H1 (cell line): ENCODE data around the gene GATAD2B.

Source experiments
- BRCA1 ChIP-seq: IDR thresholded peaks from 2 replicates; pipeline ENCODE4 v1.6.1; 2012; ENCODE audit warnings: low read depth, low read length, improper control_type of control experiment
- CHD1 ChIP-seq: IDR thresholded peaks from 2 replicates; pipeline ENCODE4 v1.6.1; 2012; ENCODE audit warnings: low read depth, low read length, improper control_type of control experiment
- EP300 ChIP-seq, 2 experiments: IDR thresholded peaks; 1 replicate in 1 of 2; 2 replicates in 1 of 2; pipeline ENCODE4 v1.6.1; 2011 to 2012; ENCODE audit warnings: low read depth in 2 of 2, low read length in 2 of 2, mild to moderate bottlenecking in 2 of 2, borderline replicate concordance in 1 of 2, inconsistent platforms in 1 of 2, moderate library complexity in 1 of 2
- KDM1A ChIP-seq: fragments of 200-600, 300-600 bp; sonication (generic); IDR thresholded peaks from 2 replicates; pipeline ENCODE4 v1.7.1; 2016; ENCODE audit warnings: mild to moderate bottlenecking, low read length, borderline replicate concordance
- KDM5A ChIP-seq: fragments of 200-600 bp; IDR thresholded peaks from 2 replicates; pipeline ENCODE4 v1.7.1; 2012; ENCODE audit warnings: mild to moderate bottlenecking, low read length, inconsistent platforms, mixed read lengths
- POLR2A ChIP-seq, 2 experiments: IDR thresholded peaks; 1 replicate in 1 of 2; 2 replicates in 1 of 2; pipeline ENCODE4 v1.6.1; 2011; ENCODE audit warnings: low read depth in 2 of 2, low read length in 2 of 2, mild to moderate bottlenecking in 2 of 2; ENCODE audit errors: control extremely low read depth in 1 of 2
- TEAD4 ChIP-seq: IDR thresholded peaks from 2 replicates; pipeline ENCODE4 v1.6.1; 2012; ENCODE audit warnings: low read depth, low read length, inconsistent platforms, mixed read lengths
- TF ChIP-seq, protein P1 (sequence below), 3 experiments: IDR thresholded peaks; 1 replicate in 2 of 3; 2 replicates in 1 of 3; pipeline versions ENCODE4 v1.5.1 to v1.6.1; 2011; ENCODE audit warnings: low read length in 3 of 3, mild to moderate bottlenecking in 3 of 3, inconsistent platforms in 2 of 3, low read depth in 1 of 3, moderate library complexity in 1 of 3; ENCODE audit not compliant: insufficient read depth in 1 of 3; ENCODE audit errors: control extremely low read depth in 1 of 3
- TF ChIP-seq, protein P2 (sequence below): IDR thresholded peaks from 2 replicates; pipeline ENCODE4 v1.6.1; 2011; ENCODE audit warnings: low read length, improper control_type of control experiment

DNA sequence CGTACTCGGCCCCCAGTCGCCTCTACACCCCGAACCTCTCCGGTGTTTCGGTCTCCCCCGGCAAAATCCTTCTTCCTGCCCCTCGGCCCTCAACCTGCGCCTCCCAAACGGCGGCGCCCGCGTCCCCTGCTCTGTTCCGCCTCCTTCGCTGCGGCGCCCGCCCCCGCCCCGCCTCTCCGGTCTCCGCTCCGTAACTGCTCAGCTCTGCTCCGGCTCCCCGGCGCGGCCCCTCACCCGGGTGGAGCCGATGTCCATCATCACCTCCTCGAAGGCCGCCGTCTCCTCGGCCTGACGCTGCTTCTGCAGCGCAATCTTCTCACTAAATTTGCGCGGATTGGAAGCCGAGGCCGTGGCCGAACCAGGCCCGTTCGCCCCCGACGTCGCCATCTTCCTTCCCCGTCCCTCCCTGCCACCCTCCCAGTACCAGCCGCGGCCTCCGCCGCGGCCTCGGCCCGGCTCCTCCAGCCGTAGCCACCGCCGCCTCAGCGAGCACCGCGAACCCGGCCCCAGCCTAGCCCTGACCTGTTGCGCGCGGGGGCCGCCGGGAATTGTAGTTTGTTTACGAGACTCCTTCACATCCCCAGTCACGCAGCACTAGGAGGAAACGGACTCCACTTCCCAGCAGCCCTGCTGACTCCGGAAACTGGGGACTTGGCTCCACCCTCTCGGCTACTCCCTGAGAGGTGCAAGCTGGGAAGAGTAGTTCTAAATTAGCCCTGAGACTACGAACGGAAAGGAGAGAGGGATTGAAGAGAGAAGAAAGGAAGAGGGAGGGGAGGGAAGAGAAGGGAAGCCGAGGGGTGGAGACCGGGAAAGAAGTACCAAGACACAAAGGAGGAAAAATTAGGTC is 35.6 kb upstream of the GATAD2B start, which contains the start of gene CRTC2:
- TF ChIP-seq BRCA1 (no peak), EP300 (IDR thresholded peaks at IDR 0.05; ENCODE audit: borderline replicate concordance in 1 of 2, low read depth in 2 of 2, low read length in 2 of 2) (0 out of 3 replicates have a peak, but pooled peaks of 1 of the 2 experiments have one; percentile 13), POLR2A (IDR thresholded peaks at IDR 0.05; ENCODE audit: control extremely low read depth in 1 of 2, low read depth in 2 of 2, low read length in 2 of 2) (peak in 1 of 2 experiments; percentile 37; a peak in 2 of 3 replicates), KDM1A (no peak), KDM5A (no peak), CHD1 (no peak), TEAD4 (no peak)
- TF ChIP-seq, protein P1, sequence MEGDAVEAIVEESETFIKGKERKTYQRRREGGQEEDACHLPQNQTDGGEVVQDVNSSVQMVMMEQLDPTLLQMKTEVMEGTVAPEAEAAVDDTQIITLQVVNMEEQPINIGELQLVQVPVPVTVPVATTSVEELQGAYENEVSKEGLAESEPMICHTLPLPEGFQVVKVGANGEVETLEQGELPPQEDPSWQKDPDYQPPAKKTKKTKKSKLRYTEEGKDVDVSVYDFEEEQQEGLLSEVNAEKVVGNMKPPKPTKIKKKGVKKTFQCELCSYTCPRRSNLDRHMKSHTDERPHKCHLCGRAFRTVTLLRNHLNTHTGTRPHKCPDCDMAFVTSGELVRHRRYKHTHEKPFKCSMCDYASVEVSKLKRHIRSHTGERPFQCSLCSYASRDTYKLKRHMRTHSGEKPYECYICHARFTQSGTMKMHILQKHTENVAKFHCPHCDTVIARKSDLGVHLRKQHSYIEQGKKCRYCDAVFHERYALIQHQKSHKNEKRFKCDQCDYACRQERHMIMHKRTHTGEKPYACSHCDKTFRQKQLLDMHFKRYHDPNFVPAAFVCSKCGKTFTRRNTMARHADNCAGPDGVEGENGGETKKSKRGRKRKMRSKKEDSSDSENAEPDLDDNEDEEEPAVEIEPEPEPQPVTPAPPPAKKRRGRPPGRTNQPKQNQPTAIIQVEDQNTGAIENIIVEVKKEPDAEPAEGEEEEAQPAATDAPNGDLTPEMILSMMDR (IDR thresholded peaks at IDR 0.05; ENCODE audit: control extremely low read depth in 1 of 3, insufficient read depth in 1 of 3, low read depth in 1 of 3, low read length in 3 of 3) = no peak
- TF ChIP-seq, protein P2, sequence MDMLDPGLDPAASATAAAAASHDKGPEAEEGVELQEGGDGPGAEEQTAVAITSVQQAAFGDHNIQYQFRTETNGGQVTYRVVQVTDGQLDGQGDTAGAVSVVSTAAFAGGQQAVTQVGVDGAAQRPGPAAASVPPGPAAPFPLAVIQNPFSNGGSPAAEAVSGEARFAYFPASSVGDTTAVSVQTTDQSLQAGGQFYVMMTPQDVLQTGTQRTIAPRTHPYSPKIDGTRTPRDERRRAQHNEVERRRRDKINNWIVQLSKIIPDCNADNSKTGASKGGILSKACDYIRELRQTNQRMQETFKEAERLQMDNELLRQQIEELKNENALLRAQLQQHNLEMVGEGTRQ = no peak
